ENCODE results near the gene KDM6B.
A peak's percentile ranks its signal among the peaks of the same experiment; 100 is the strongest.

The KDM6B gene

GRCh38 chr17:7842380-7843256, 8.6 kb downstream of the KDM6B start:
- DNase-seq = peak; percentile 97

- no peak for DNase-seq
Measured at GRCh38 chr17:7843257-7843535, 9.2 kb downstream of the KDM6B start.

DNA sequence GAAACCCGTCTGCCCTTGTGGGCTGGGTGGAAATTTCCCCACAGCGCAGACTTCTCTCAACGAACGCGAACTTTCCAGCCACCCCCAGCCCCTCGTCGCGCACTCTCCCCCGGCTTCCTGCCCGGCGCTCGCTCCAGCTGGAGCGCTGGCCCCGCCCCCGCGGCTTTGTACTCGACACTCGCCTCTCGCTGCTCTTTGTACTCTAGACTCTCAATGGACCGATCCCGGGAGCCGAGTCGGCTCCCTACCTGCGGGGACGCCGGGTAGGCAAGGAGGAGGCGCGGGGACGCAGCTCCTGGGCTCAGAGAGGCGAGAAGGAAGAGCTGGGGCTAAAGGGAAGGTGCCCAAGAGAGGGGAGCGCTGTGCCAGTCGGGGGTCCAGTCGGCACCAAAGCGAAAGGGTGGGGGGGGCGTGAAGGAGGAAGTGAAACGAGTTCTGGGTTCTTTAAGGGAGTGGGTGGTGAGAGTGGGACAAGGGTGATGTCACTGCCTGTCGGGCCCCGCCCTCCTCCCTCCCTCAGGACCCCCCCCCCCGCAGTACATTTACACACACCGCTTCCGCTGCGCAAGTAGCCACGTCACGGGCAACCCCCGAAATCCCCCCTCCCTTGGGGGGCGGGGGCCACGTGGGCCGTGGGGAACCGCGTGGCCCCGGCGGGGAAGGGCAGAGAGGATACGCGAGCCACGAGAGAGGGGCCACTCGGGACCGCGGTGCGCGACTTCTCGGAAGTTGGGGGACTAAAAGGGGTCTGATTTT, 9.7 kb downstream of the KDM6B start:
- DNase-seq = peak; percentile 92

GRCh38 chr17:7844292-7845154, 10.5 kb downstream of the KDM6B start:
- DNase-seq = peak; percentile 73

DNA sequence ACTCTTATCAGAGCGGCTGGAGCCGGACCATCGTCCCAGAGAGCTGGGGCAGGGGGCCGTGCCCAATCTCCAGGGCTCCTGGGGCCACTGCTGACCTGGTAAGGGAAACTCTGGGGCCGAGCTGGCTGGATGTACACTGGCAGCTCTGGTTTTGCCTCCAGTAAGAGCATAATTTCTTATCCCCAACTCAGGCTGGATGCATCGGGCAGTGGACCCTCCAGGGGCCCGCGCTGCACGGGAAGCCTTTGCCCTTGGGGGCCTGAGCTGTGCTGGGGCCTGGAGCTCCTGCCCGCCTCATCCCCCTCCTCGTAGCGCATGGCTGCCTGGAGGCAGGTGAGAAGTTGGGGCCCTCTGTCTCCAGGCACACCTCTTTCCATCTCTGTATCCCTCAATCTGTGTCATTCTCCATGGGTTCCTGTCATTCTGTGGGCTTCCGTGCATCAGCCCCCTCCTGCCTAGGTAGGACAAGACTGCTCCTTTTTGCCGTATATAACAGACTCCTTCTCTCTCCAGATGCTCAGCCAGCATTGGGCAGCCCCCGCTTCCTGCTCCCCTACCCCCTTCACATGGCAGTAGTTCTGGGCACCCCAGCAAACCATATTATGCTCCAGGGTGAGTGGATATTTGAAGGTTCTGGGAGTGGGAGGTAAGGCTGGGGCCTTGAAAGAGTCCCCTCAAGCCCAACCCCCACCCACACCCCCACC, 11.5 kb downstream of the KDM6B start:
- no peak for DNase-seq

GRCh38 chr17:7846063-7846735, 12.2 kb downstream of the KDM6B start:
- no peak for DNase-seq

GRCh38 chr17:7846765-7847661, 13.0 kb downstream of the KDM6B start:
- DNase-seq = peak; percentile 40

DNA sequence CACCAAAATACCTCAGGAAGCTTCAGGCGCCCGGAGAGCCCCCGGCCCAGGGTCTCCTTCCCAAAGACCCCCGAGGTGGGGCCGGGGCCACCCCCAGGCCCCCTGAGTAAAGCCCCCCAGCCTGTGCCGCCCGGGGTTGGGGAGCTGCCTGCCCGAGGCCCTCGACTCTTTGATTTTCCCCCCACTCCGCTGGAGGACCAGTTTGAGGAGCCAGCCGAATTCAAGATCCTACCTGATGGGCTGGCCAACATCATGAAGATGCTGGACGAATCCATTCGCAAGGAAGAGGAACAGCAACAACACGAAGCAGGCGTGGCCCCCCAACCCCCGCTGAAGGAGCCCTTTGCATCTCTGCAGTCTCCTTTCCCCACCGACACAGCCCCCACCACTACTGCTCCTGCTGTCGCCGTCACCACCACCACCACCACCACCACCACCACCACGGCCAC, 14.1 kb downstream of the KDM6B start:
- no peak for DNase-seq

- no peak for DNase-seq
Measured at GRCh38 chr17:7848739-7849129, 14.7 kb downstream of the KDM6B start.

DNA sequence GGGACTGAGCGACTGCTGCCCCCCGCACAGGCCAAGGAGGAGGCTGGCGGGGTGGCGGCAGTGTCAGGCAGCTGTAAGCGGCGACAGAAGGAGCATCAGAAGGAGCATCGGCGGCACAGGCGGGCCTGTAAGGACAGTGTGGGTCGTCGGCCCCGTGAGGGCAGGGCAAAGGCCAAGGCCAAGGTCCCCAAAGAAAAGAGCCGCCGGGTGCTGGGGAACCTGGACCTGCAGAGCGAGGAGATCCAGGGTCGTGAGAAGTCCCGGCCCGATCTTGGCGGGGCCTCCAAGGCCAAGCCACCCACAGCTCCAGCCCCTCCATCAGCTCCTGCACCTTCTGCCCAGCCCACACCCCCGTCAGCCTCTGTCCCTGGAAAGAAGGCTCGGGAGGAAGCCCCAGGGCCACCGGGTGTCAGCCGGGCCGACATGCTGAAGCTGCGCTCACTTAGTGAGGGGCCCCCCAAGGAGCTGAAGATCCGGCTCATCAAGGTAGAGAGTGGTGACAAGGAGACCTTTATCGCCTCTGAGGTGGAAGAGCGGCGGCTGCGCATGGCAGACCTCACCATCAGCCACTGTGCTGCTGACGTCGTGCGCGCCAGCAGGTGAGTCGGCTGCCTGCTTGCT, 15.2 kb downstream of the KDM6B start:
- no peak for DNase-seq

GRCh38 chr17:7849751-7850504, 15.9 kb downstream of the KDM6B start:
- no peak for DNase-seq

DNA sequence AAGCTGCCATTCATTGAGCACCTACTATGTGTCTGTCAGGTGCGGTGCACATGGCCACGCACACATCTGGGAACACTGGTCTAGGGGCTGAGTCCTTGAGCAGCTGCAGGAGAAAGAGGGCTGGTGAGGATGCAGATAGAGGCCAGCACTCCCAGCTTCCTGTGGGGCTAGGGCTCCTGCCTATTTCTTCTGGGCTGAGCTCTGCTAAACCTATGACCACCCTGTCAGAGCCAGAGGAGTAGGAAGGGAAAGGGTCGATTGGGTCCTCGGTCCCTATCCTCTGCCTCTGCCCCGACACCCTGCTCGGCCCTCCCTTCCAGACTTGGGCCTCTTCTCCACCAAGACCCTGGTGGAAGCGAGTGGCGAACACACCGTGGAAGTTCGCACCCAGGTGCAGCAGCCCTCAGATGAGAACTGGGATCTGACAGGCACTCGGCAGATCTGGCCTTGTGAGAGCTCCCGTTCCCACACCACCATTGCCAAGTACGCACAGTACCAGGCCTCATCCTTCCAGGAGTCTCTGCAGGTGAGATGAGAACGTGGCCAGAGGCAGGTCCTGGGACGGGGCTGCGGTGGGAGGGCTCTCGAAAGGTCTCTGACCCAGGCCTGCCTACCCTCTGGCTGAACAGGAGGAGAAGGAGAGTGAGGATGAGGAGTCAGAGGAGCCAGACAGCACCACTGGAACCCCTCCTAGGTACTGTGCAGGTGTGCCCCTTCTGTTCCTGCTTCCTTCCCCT, 16.9 kb downstream of the KDM6B start:
- DNase-seq = peak; percentile 37

GRCh38 chr17:7851438-7852261, 17.6 kb downstream of the KDM6B start:
- DNase-seq = peak; percentile 89

- no peak for DNase-seq
Measured at GRCh38 chr17:7852262-7852670, 18.2 kb downstream of the KDM6B start.

GRCh38 chr17:7852919-7853690, 19.1 kb downstream of the KDM6B start:
- DNase-seq = peak; percentile 41

GRCh38 chr17:7853691-7854038, 19.6 kb downstream of the KDM6B start:
- DNase-seq = no peak

- no peak for DNase-seq
Measured at GRCh38 chr17:7854078-7854777, 20.2 kb downstream of the KDM6B start.
